Gastroesophageal sphincter (tissue), 3 donors: ENCODE data around the gene BICRA.

ENCODE experiments used
- POLR2A ChIP-seq, 2 donors: fragments of 450-650 bp; IDR thresholded peaks; one replicate each; pipeline ENCODE4 v1.6.1; 2017; ENCODE audit warnings: antibody characterized with exemption in 2 of 2, mild to moderate bottlenecking in 2 of 2, moderate library complexity in 1 of 2
- POLR2AphosphoS5 ChIP-seq: sonication (generic); formaldehyde crosslinking; IDR thresholded peaks from one replicate; pipeline ENCODE4 v1.6.1; 2017; ENCODE audit warnings: antibody characterized with exemption
- TF ChIP-seq, protein P1 (sequence below), 4 experiments: fragments of 200-600 bp in 2 of 4; fragments of 450-650 bp in 2 of 4; sonication (generic) in 1 of 4; IDR thresholded peaks; one replicate each; pipeline ENCODE4 v1.5.1; 2017 to 2019; ENCODE audit warnings: antibody characterized with exemption in 4 of 4, mild to moderate bottlenecking in 2 of 4, moderate library complexity in 2 of 4

DNA sequence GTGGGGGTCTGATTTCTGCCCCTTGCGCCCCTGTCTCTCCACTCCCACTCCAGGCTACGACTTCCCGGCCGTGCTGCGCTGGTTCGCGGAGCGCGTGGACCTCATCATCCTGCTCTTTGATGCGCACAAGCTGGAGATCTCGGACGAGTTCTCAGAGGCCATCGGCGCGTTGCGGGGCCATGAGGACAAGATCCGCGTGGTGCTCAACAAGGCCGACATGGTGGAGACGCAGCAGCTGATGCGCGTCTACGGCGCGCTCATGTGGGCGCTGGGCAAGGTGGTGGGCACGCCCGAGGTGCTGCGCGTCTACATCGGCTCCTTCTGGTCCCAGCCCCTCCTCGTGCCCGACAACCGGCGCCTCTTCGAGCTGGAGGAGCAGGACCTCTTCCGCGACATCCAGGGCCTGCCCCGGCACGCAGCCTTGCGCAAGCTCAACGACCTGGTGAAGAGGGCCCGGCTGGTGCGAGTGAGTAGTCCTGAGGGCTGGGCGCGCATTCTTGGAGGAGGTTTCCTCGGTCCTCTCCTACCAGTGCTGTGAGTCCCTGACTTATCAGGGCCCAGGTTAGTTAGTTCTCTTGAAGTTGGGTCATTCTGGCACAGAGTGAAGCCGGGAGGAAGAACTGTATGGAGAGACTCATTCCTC lies 116.9 kb downstream of the BICRA start:
- TF ChIP-seq, protein P1, sequence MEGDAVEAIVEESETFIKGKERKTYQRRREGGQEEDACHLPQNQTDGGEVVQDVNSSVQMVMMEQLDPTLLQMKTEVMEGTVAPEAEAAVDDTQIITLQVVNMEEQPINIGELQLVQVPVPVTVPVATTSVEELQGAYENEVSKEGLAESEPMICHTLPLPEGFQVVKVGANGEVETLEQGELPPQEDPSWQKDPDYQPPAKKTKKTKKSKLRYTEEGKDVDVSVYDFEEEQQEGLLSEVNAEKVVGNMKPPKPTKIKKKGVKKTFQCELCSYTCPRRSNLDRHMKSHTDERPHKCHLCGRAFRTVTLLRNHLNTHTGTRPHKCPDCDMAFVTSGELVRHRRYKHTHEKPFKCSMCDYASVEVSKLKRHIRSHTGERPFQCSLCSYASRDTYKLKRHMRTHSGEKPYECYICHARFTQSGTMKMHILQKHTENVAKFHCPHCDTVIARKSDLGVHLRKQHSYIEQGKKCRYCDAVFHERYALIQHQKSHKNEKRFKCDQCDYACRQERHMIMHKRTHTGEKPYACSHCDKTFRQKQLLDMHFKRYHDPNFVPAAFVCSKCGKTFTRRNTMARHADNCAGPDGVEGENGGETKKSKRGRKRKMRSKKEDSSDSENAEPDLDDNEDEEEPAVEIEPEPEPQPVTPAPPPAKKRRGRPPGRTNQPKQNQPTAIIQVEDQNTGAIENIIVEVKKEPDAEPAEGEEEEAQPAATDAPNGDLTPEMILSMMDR (IDR thresholded peaks at IDR 0.05): no peak
- no peak for TF ChIP-seq POLR2AphosphoS5
- TF ChIP-seq POLR2A (IDR thresholded peaks at IDR 0.05): no peak
